ENCODE data around the gene PRLR. TPM values are rescaled to one million over a fixed set of nuclear protein-coding genes. Genes with fewer than 3 reads are reported as not detected.

PRLR gene
- total RNA-seq, 1 donor from 2014 or later = not detected

GRCh38 chr5:35185518-35185917 is 44.8 kb downstream of the PRLR start:
- no peaks in the 10 kb centered on the region for H3K27me3 ChIP-seq (ENCODE audit: control insufficient read depth, insufficient read depth, low read length)
- no peak for DNase-seq (ENCODE audit: low read depth)
- no peak for FAIRE-seq

GRCh38 chr5:35183556-35183955 is 46.7 kb downstream of the PRLR start:
- DNase-seq (ENCODE audit: low read depth) = no peak
- H3K36me3 ChIP-seq (ENCODE audit: control insufficient read depth, insufficient read depth, low read length) = no peaks in the 10 kb centered on the region
- no peak overlapping the region for H3K4me3 ChIP-seq (ENCODE audit: low read depth, low read length)
- FAIRE-seq = no peak
- H3K27me3 ChIP-seq (ENCODE audit: control insufficient read depth, insufficient read depth, low read length) = no peaks in the 10 kb centered on the region
- no peak for TF ChIP-seq CTCF (IDR thresholded peaks at IDR 0.05; ENCODE audit: insufficient read depth, low read length, severe bottlenecking)

More at GRCh38 chr5:35185518-35185917, 44.8 kb downstream of the PRLR start:
- no peak for TF ChIP-seq CTCF (IDR thresholded peaks at IDR 0.05; ENCODE audit: insufficient read depth, low read length, severe bottlenecking)
- Histone ChIP-seq H3K36me3 (ENCODE audit: control insufficient read depth, insufficient read depth, low read length) (no peaks in the 10 kb centered on the region), H3K4me3 (ENCODE audit: low read depth, low read length) (no peak overlapping the region)

- Histone ChIP-seq H3K36me3 (ENCODE audit: control insufficient read depth, insufficient read depth, low read length) (no peaks in the 10 kb centered on the region), H3K4me3 (ENCODE audit: low read depth, low read length) (no peak overlapping the region), H3K27me3 (ENCODE audit: control insufficient read depth, insufficient read depth, low read length) (no peaks in the 10 kb centered on the region)
- no peak for TF ChIP-seq CTCF (IDR thresholded peaks at IDR 0.05; ENCODE audit: insufficient read depth, low read length, severe bottlenecking)
- no peak for FAIRE-seq
- peak; percentile 4 for DNase-seq (ENCODE audit: low read depth)
Observed at GRCh38 chr5:35182910-35183535, 47.3 kb downstream of the PRLR start.

GRCh38 chr5:35182486-35182885 is 47.8 kb downstream of the PRLR start:
- FAIRE-seq = no peak
- DNase-seq (ENCODE audit: low read depth) = no peak
- no peak for TF ChIP-seq CTCF (IDR thresholded peaks at IDR 0.05; ENCODE audit: insufficient read depth, low read length, severe bottlenecking)
- Histone ChIP-seq H3K27me3 (ENCODE audit: control insufficient read depth, insufficient read depth, low read length) (no peaks in the 10 kb centered on the region), H3K4me3 (ENCODE audit: low read depth, low read length) (no peak overlapping the region), H3K36me3 (ENCODE audit: control insufficient read depth, insufficient read depth, low read length) (no peaks in the 10 kb centered on the region)

- no peak for TF ChIP-seq CTCF (IDR thresholded peaks at IDR 0.05; ENCODE audit: insufficient read depth, low read length, severe bottlenecking)
- FAIRE-seq (no peak), DNase-seq (ENCODE audit: low read depth) (no peak)
- Histone ChIP-seq H3K36me3 (ENCODE audit: control insufficient read depth, insufficient read depth, low read length) (no peaks in the 10 kb centered on the region), H3K4me3 (ENCODE audit: low read depth, low read length) (no peak overlapping the region), H3K27me3 (ENCODE audit: control insufficient read depth, insufficient read depth, low read length) (no peaks in the 10 kb centered on the region)
Observed at GRCh38 chr5:35180046-35180445, 50.2 kb downstream of the PRLR start.

GRCh38 chr5:35177783-35178182 is 52.5 kb downstream of the PRLR start:
- Histone ChIP-seq H3K36me3 (ENCODE audit: control insufficient read depth, insufficient read depth, low read length) (no peaks in the 10 kb centered on the region), H3K27me3 (ENCODE audit: control insufficient read depth, insufficient read depth, low read length) (no peaks in the 10 kb centered on the region), H3K4me3 (ENCODE audit: low read depth, low read length) (no peak overlapping the region)
- no peak for TF ChIP-seq CTCF (IDR thresholded peaks at IDR 0.05; ENCODE audit: insufficient read depth, low read length, severe bottlenecking)
- DNase-seq (ENCODE audit: low read depth) (no peak), FAIRE-seq (no peak)
